ENCODE results near the gene CCDC14.

DNA sequence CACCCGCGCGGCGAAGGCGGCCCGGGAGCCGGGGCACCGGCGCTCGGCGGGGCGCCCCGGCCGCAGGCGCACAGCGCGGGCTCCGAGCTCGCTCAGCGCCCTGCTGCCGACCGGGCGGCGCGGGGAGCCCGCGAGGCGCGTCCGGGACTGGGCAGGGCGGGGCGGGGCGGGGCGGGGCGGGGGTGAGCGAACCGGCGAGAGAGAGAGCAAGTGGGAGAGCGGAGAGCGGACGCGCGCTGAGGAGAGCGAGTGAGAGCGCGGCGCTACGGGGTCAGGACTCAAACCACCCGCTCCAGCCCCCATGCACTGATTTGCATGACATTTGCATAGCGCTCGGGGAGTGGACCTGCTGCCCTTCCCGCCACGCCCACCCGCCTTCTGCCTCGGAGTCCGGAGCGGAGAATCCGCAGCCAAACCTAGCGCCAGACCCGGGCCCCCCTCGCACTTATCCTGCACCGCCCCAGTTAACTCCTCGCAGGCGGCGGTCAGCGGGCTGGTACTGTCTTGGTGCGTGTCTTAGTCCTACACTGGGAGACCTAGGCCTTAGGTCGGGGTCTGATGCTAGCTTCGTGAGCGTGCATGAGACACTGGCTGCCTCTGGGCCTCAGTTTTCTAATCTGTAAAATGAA, 76.7 kb downstream of the CCDC14 start, which contains the start of gene MYLK:
- TF ChIP-seq, protein P1, sequence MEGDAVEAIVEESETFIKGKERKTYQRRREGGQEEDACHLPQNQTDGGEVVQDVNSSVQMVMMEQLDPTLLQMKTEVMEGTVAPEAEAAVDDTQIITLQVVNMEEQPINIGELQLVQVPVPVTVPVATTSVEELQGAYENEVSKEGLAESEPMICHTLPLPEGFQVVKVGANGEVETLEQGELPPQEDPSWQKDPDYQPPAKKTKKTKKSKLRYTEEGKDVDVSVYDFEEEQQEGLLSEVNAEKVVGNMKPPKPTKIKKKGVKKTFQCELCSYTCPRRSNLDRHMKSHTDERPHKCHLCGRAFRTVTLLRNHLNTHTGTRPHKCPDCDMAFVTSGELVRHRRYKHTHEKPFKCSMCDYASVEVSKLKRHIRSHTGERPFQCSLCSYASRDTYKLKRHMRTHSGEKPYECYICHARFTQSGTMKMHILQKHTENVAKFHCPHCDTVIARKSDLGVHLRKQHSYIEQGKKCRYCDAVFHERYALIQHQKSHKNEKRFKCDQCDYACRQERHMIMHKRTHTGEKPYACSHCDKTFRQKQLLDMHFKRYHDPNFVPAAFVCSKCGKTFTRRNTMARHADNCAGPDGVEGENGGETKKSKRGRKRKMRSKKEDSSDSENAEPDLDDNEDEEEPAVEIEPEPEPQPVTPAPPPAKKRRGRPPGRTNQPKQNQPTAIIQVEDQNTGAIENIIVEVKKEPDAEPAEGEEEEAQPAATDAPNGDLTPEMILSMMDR (IDR thresholded peaks at IDR 0.05) = no peak
- TF ChIP-seq POLR2A (IDR thresholded peaks at IDR 0.05) = no peak

All from right lobe of liver (tissue), 4 donors.